Endometrial microvascular endothelial cells (primary cell): ENCODE measurements around the gene PTGR3. TPM values are rescaled to one million over a fixed set of nuclear protein-coding genes. Genes with fewer than 3 reads are reported as not detected.
"Not testable (repeated sequence)": the region's sequence is repeated elsewhere in the genome, so short reads cannot be mapped to it uniquely, and the experiment has no call there.

Source experiments
- in situ Hi-C: cut with HindIII; loops from 2 replicates; pipeline ENCODE4 v1.10.0; 2017; ENCODE audit warnings: low sequenced_read_pairs, low pct_unique_long_range_greater_than_20kb; ENCODE audit errors: inconsistent ontology term
- total RNA-seq: library from RNA; depleted of rRNA; stranded (reverse); fragments of >200 nt; gene quantifications from one replicate; pipeline ENCODE4 v1.2.3, GENCODE V29; 2015; ENCODE audit errors: inconsistent ontology term

PTGR3 gene
- total RNA-seq, 1 donor from 2014 or later = 40.7 TPM

DNA sequence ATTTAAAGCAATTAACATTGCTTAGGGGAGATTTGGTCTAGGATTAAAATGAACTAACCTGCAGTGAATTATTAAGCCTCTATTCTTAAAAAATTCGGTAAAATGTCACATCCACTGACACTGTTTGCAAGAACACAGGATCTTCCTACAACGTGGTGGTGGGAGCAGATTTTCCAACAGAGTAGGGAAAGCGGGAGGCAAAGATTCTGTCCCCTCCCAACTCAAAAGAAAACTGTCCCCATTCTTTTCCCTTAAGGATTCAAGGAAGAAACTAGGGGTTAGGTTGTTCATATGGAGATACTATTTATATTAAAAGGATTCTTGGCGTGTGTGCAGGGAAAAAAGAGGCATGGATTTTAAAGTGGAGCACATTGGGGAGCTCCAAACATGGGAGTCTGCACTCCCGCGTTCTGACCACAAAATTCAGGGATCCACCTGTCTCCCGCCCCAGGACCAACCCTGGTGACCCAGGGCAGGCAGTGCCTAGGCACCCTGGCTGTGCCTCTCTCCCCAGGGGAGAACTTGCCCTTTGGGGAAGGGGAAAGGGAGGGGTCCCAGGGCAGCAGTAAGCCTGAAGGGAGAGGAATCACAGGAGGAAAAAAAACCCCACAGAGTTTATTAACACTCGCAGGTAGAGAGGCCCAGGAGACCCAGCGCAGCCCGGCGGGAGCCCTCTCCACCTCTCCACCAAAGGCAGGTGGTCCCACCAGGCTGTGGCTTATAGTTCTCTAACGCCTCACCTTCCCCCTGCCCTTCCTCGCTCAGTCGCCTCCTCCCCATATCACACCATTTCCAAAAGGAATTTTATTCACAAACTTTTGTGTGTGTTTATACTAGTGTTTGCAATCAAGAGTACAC lies 2.3 kb downstream of the PTGR3 start:
- in situ Hi-C loops = no loop called here

DNA sequence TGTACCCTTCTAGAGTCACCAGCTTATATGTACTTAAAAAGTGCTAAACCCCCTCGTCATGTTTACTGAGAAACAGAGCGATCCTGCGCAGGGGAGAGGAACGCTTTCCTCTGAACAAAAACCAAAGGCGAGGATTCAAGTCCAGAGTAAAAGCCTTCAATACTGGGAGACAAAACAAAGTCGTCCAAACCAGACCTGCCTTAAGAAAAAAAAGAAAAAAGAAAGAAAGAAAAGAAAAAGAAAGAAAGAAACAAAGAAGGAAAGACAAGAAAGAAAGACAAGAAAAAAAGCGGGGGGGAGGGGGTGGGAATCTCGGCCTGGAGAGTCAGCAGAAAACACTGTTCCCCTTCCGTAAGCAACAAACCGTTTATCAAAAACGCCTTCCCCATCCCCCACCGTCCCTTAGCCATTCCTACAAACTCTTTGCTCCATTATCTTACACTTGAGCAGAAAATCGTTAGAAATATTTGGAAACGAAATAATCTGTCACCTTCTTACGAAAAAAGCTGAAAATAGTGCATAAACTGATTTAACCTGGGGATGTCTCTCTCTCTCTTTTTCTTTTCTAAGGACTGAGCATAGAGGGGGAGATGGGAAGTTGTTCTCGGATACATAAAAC lies 3.3 kb downstream of the PTGR3 start:
- in situ Hi-C loops = no loop called here

DNA sequence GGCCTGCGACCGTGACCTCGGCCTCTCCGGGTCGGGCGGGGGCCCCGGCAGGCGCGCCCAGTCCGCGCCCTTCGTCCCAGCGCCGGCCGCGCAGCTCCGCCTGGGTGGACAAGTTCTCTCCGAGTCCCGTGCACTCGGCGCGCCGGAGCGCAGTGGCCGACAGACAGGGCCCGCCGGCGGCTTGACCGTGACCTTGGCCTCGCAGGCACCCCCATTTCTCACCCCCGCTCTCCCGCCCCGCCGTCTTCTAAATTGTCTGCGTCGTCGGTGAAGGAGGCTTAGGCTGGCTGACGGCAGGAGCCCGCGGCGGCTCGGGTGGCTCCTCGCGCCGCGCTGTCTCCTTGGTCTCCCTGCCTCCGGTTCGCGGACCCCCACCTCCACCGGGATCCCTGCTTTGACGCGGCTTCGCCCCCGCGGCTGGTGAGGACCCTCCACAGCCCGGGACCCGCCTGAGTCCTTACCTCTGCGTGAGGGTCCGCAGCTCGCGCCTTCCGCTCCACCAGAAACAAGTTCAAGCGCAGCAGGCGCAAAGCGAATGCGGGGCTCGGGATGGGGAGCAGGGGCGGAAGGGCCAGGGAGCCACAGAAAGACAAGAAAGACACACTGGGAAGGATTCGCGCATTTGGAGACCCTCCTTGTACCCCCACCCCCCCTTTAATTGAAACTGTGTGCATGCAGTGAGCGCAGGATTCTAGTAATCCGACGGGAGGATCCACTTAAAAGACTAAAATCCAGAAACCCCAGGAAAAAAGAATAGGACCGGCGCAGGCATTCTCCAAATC lies 4.0 kb downstream of the PTGR3 start:
- in situ Hi-C loops = no loop called here

DNA sequence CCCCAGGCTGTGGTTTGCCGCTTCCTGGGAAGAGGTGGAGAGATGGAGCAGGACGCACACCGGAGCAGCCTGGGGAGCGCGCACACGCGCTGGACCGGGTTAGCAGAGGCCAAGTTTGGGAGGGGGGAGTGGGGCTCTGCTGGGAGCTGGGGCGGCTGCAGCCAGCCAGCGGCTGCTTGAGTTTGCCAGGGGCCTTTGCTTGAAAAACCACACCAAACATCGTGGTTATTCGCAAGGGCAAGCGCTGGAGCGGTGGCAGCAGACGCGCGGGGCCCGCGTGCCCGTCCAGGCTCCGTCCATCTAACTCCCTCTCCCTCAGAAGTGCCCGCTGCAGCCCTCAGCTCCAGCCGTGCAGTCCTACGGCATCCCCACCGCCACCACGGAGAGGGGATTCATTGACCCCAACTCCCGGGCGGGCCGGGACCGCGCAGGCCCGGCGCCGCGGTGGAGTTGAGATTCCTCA lies 4.6 kb downstream of the PTGR3 start:
- in situ Hi-C loops = no loop called here

DNA sequence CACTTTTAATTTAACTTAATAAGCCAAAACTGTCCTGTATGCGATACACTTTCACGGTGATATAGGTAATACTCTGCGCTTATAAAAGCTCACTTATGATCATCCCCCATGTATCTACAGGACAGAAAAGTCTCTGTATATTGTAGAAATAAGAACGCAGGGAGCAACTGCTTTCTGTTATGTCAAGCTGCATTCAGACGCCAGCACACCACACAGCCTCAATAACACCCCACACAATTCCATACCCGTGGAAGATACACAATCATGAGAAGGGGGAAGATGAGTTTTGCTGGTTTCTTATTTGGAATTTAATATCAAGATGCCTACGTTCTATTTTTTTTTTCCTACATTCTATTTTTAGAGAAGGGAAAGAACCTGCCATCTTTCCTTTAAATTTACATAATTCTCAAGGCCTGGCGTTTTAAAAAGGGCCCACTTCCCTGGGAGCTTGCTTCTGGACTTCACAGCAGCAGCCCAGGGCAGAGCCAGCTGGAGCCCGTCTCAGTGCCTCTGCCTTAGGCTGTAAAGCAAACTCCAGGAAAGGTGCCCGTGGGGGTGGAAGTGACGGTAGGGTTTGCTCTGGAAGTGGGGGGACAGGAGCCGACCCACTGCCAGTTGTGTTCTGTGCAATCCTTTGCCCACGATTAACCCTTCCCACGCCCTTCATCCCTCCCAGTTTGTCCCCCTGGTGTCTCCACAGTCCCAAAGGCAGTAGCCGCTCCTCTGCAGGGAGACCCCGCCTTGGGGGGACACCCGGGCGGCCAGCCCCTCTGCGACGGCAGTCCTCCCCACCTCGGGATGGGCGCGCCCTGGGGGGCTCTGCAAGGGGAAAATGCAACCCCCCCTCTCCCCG lies 5.3 kb downstream of the PTGR3 start:
- in situ Hi-C loops = no loop called here

DNA sequence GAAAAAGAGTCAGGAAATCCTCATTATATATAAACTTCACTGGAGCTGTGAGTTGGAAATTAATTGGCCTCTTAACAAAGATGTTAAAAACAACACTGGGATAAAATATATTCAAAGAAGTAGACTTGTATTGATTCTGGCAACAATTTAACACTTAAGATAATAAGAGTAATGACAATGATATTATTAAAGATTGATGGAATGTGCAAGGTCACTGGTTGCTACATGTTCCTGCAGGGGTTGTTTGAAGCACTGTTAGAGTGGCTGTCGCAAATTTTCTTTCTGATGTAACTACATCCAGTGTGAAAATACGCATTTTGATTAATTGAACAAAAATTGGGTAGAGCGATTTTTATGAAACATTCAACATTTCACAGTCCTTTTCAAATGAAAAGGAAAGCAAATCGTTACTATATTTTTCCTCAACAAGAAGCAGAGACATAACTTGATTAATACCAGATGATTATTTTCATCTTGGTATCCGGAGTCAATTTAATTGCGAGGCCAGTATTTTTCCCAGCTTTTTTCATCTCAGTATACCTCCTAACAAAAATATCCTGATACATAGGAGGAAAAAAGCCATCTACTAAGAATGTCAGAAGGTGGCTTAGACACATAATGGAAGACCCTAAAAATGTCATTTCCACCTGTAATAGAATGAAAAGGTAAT lies 6.1 kb downstream of the PTGR3 start:
- in situ Hi-C loops = no loop called here

DNA sequence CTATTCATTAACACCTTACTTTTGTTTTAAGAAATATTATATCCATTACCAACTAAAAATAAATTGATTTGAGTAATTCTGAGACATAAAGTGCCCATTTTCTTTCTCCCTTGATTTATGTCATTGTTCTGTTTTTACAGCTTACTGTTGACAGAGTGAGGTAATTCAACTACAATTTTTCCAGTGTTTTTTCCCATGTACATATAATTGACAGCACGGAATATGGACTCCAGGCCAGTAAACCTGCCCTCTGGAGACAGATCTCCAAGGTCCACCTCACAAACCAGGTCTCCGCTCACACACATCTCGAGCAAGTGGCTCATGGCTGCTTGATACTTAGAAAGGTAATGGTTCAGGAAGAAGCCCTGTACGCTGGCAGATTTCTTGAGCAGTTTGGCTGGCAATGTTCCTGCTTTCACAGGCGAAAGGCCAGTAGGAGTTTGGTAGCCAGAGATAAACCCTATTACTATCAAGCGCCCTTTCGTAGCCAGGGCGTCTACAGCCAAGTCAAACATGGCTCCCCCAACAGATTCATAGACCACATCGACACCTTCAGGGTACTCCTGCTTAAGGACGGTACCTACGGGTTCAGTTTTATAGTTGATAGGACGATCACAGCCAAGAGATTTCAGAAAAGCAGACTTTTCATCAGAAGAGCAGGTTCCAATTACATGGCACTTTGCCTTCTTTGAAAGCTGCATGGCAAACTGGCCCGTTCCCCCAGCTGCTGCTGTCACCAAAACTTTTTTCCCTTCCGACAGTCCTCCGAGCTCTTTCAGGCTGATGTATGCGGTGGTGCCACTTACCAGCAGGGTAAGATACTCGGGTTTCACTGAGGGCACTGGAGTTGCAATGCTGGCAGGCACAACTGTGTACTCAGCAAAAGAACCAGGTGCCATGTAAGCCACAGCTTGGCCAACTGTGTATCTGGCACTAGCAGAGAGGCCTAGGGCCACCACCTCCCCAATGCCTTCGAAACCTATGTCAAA lies 7.4 kb downstream of the PTGR3 start:
- in situ Hi-C loops = no loop called here

DNA sequence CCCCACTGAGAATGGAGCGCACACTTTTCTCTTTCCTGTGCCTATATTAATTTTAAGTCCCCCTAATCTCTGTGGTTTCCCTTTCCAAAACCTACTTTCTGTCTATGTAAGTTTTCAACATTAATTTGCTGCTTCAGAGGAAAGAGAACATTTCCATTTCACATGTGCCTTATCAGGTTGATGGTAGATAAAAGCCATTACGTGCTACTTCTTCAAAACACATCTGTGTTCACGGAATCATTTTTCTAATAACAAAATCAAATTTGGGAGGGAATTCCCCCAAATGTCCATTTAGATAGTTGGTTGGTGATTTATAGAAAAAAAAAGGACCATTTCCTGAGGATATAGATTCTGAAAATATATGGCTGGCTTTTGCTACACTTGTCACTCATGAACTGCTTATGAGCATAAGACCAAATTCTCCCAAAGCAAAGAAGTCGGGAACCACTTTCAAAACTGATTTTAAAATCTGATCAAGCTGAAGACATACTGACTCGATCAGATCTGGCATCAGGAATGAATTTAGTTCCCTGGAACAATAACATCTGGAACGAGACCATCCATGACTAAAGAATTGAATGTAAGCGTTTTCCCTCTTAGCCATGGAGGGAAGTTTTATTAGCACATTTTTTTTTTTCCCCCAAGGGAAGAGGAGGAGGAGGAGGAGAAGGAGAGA lies 8.2 kb downstream of the PTGR3 start:
- in situ Hi-C loops = no loop called here

DNA sequence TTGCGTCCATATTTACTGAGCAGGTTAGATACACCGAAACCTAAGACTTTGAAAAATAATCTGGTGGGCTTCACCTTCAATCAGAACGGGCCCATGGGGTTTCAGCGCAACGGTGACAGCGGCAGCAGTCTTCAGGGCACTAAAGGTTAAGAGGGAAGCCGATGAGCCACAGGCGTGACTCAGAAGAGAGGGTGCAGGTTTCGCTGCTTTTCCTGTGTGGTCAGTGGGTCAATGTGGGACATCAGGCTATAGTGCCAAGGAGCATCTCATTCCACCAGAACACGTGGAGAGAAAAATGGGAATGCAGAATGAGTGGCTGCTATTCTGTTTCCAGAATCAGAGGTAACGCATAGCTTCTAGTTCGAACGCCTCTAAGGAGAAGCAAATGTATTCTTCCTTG lies 8.9 kb downstream of the PTGR3 start:
- in situ Hi-C loops = no loop called here

DNA sequence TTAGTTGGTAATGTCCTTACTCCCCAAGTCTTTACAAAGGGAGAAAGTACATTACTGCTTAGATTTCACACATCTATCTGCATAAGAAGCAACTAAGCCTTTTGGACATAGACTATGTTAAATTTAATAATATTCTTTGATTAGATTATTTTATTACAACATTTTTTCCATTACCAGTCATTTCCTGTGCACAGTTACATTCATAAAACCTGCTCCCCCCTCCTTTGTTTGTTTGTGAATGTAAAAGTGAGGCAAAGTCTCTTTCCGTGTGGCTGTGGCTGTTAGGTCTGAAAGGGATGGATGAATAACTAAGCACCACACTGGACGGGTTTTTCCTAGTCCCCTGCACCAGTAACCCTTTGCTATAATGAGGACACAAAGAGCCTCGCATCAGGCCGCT lies 9.6 kb downstream of the PTGR3 start:
- in situ Hi-C loops = no loop called here

DNA sequence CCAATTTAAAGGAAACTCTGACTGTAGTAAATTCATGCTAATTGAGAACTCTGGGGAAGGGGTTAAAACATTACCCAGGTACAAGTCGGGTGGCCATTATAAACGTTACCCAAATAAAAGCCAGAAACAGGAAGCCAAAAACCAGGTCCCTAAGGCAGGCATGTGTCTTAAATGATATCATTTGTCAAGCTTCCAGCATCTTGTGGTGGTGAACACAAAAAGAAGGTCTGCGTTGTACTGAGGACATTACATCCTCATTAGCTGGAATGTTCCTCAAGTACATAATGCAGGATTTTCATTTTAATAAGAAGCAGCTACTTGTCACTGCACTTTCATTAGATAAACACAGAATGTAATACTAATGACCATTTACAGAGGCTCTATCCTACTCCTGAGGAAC lies 10.9 kb downstream of the PTGR3 start:
- in situ Hi-C loops = no loop called here

DNA sequence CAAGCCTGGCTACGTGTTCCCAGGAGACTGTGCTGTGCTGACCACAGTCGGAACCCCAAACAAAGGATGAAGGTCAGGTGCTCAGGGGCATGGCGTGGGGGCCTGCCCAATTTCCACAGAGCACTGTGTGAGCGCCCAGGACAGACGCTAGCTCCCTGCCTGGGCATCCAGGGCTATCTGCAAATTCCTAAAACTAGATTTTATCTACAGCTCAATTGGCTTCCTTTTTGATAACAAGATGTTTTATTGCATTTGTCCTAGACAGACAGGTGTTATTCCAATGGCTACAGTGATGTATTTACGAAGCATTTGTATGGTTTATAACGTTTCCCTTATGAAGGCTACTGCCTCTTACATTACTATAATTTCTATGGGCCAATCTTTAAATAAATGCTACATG lies 16.0 kb downstream of the PTGR3 start:
- in situ Hi-C loops = no loop called here

DNA sequence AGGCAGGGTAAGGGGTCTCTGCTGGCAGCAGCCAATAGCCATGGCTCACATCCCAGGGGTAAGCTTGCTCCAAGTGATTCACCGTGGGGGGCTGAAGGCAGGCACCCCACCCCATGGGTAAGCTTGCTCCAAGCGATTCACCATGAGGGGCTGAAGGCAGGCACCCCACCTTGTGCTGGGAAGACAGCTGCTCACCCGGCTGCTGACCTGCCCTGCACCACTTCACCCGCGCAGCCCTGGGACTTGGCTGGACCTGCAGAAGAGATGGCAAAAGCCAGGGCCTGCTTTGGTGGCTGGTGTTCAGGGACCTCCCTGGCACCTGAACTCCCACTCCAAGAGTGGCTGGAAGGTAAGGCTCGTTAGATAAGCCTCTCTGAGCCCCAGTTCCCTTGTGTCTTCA lies 19.2 kb downstream of the PTGR3 start:
- in situ Hi-C loops = no loop called here

DNA sequence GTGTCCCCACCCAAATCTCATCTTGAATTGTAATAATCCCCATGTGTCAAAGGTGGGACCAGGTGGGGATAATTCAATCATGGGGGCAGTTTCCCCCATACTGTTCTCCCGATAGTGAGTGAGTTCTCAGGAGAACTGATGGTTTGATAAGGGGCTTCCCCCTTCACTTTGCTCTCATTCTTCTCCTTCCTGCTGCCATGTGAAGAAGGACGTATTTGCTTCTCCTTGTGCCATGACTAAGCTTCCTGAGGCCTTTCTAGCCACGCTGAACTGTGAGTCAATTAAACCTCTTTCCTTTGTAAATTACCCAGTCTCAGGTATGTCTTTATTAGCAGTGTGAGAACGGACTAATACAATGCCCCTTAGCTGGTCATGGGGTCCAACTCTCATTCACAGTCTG lies 21.2 kb downstream of the PTGR3 start:
- in situ Hi-C loops = not testable (repeated sequence)

DNA sequence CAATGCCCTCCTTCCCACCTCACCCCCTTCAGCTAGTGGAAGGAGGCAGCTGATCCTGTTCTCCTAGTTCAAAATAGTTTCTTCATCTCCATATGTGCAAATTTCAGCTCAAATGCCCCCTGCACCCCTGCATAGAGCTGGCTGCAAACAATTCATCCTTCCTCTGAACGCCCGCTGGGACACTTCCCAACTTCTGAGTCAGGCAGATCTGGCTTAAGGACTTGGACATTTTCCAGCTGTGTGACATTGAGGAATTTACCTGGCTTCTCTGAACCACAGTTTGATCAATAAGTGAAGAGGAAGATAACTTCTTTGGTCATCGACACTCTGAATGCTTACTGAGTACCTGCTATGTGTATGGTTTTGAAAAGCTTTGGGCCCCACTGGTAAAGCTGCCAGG lies 23.5 kb downstream of the PTGR3 start:
- in situ Hi-C loops = no loop called here

DNA sequence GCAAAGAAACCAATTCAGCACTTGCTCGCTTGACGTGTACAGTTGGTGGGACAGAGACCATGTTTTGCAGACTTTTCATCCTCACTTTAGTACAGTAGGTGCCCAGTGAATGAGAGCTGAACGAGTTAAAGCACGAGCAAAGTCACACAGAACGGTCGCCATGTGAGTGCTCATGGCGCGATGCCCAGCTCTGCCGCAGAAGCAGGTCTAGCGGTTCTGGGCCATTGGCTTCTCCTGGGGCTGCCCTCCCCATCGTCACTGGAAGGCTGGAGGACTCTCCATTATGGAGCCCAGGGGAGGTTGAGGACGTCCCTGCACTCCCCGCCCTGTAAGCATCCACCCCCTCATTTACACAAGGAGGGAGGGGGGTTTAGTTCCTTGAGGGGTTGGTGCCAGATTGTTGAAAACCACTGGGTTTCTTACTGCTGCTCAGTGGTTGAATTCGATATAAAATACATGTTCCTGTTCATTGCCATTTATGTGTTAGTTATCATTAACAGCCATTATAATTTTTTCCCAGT lies 24.9 kb downstream of the PTGR3 start:
- in situ Hi-C loops = no loop called here

DNA sequence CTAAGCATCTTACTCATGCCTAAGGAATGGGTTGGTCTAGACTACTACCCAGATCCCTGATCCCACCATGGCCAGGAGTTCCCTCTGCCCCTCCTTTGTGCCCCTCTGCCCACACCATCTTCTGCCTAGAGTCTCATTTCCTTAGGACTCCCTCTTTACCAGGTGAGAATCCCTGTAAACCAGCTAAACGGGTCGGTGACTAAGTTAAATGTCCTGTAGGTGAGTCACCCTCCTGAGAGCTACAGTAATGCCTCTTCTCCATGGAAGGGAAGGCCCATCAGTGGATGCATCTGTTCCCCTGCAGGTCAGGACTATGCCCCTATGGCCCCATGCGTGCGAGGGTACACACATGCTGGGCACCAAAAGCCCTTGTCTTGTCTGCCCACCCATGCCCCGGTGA lies 25.4 kb downstream of the PTGR3 start:
- in situ Hi-C loops = no loop called here
